GM18498 (cell line): Measurements from ENCODE around the gene ZNF2.

ENCODE experiments used
- ATAC-seq: cut with Tn5 transposase; IDR thresholded peaks from one replicate; pipeline ENCODE4 v1.9.1; 2021; ENCODE audit warnings: mild to moderate bottlenecking, moderate library complexity; ENCODE audit not compliant: unreplicated experiment

The ZNF2 gene

GRCh38 chr2:95204396-95204795 is 38.8 kb downstream of the ZNF2 start:
- ATAC-seq: no peak

GRCh38 chr2:95206096-95206495 is 40.5 kb downstream of the ZNF2 start:
- no peak for ATAC-seq

GRCh38 chr2:95207111-95207961 is 41.7 kb downstream of the ZNF2 start, which contains the start of gene ZNF892:
Gene ZNF892 (plus strand): TSS chr2:95207521. CDS start chr2:95207816, 295 bp downstream.
- ATAC-seq: peak; percentile 97

GRCh38 chr2:95208106-95208505 is 42.5 kb downstream of the ZNF2 start:
- ATAC-seq: no peak

GRCh38 chr2:95215018-95215612 is 49.5 kb downstream of the ZNF2 start:
- no peak for ATAC-seq

GRCh38 chr2:95220449-95220848 is 54.8 kb downstream of the ZNF2 start:
- ATAC-seq: no peak

DNA sequence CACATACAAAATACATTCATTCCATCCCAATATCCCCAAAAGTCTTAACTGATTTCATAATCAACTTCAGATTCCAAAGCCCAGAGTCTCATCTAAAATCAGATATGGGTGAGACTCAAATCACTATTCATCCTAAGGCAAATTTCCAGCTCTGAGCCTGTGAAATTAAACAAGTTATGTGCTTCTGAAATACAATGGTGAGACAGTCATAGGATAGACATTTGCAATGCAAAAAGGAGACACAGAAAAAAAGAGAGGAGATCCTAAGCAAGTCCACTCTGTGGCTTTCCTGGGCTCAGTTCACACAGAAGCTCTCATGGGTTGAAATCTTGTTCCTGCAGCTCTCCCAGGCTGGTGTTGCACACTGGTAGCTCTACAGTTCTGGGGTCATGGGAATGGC is 60.0 kb downstream of the ZNF2 start:
- no peak for ATAC-seq

- ATAC-seq: no peak
Measured at GRCh38 chr2:95231723-95232122, 66.1 kb downstream of the ZNF2 start.

DNA sequence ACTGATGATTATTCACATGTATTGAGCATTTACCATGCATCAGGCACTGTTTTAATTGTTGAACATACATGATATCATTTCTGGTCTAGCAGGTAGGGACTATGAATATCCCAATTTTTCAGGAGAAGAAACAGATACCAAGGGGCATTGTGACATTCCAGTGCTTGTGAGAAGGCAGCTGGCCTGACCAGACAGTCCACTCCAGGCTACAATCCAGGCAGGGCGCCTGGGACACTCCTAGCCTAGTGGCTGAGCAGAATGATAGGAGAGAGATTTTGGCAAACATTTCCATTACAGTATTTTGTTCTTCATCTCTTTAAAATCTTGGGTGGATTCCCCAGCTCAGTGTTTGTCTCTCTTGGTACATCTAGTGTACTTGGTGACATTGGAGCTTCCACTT is 66.6 kb downstream of the ZNF2 start:
- ATAC-seq: no peak
